DOHH2 (cell line): ENCODE measurements around the gene UBXN6.
A peak's percentile ranks its signal among the peaks of the same experiment; 100 is the strongest.

ENCODE experiments used
- H3F3A ChIP-seq: fragments of 200-600 bp; sonication (generic), shearing (Covaris generic); 2 replicates; pipeline ENCODE4 v1.6.0; 2016; ENCODE audit warnings: antibody characterized with exemption, mild to moderate bottlenecking; ENCODE audit not compliant: control insufficient read depth, insufficient read depth
- H3K27ac ChIP-seq: fragments of 200-600 bp; sonication (generic); 2 replicates; pipeline ENCODE4 v1.5.1; 2014; ENCODE audit warnings: low read depth, mild to moderate bottlenecking, low read length, moderate library complexity
- H3K27me3 ChIP-seq: fragments of 200-600 bp; sonication (generic); 2 replicates; pipeline ENCODE4 v1.6.1; 2014; ENCODE audit warnings: mild to moderate bottlenecking, low read length, mixed read lengths; ENCODE audit not compliant: control insufficient read depth
- H3K36me3 ChIP-seq: fragments of 200-600 bp; sonication (generic); 2 replicates; pipeline ENCODE4 v1.6.1; 2014; ENCODE audit warnings: mild to moderate bottlenecking, low read length, moderate library complexity, mixed read lengths; ENCODE audit not compliant: control insufficient read depth
- H3K4me1 ChIP-seq: fragments of 200-600 bp; sonication (generic); 2 replicates; pipeline ENCODE4 v1.6.1; 2014; ENCODE audit warnings: mild to moderate bottlenecking, low read length, mixed read lengths; ENCODE audit not compliant: control insufficient read depth
- H3K4me2 ChIP-seq: fragments of 200-600 bp; sonication (generic); 2 replicates; pipeline ENCODE4 v1.6.0; 2014; ENCODE audit warnings: mild to moderate bottlenecking, low read length, moderate library complexity
- H3K4me3 ChIP-seq: fragments of 200-600 bp; sonication (generic); 2 replicates; pipeline ENCODE4 v1.5.1; 2014; ENCODE audit warnings: mild to moderate bottlenecking, low read length, mixed read lengths
- H3K79me2 ChIP-seq: fragments of 200-600 bp; sonication (generic); 2 replicates; pipeline ENCODE4 v1.6.1; 2014; ENCODE audit warnings: mild to moderate bottlenecking, low read length, mixed read lengths; ENCODE audit not compliant: control insufficient read depth
- H3K9me2 ChIP-seq: fragments of 200-600 bp; sonication (generic); replicated peaks from 2 replicates; pipeline ENCODE4 v1.6.1; 2014; ENCODE audit warnings: mild to moderate bottlenecking, low read length, mixed read lengths; ENCODE audit not compliant: control insufficient read depth
- H3K9me3 ChIP-seq: fragments of 200-600 bp; sonication (generic); 2 replicates; pipeline ENCODE4 v1.6.1; 2014; ENCODE audit warnings: antibody characterized with exemption, low read length, mixed read lengths; ENCODE audit not compliant: control insufficient read depth, insufficient read depth
- H4K20me1 ChIP-seq: fragments of 200-600 bp; sonication (generic); 2 replicates; pipeline ENCODE4 v1.6.0; 2014; ENCODE audit warnings: low read depth, mild to moderate bottlenecking, antibody characterized with exemption, low read length, moderate library complexity; ENCODE audit not compliant: control insufficient read depth, insufficient read depth
- CTCF ChIP-seq: fragments of 200-600 bp; sonication (generic); IDR thresholded peaks from one replicate; pipeline ENCODE4 v1.5.1; 2014; ENCODE audit warnings: antibody characterized with exemption, mild to moderate bottlenecking, low read depth, low read length; ENCODE audit not compliant: poor library complexity, severe bottlenecking
- EZH2phosphoT487 ChIP-seq: fragments of 200-600 bp; sonication (generic); IDR thresholded peaks from 2 replicates; pipeline ENCODE4 v1.6.1; 2017; ENCODE audit warnings: borderline replicate concordance, mild to moderate bottlenecking, antibody characterized with exemption, low read length, moderate library complexity, mixed read lengths

The UBXN6 gene

GRCh38 chr19:4456843-4457653 is 546 bp downstream of the UBXN6 start:
- H3K9me2 ChIP-seq = no peaks in the 10 kb centered on the region
- peak overlapping the region; percentile 91 for H3K4me3 ChIP-seq
- H3K36me3 ChIP-seq = peaks cover 8% of the 10 kb centered on the region
- no peak for TF ChIP-seq EZH2phosphoT487
- TF ChIP-seq CTCF = no peak
- 0 out of 2 replicates have a peak, but pooled peaks cover 5% of the 10 kb centered on the region for H4K20me1 ChIP-seq
- H3K27me3 ChIP-seq = no peaks in the 10 kb centered on the region
- H3K79me2 ChIP-seq = peaks cover 12% of the 10 kb centered on the region
- H3K4me1 ChIP-seq = peaks cover 18% of the 10 kb centered on the region
- H3K27ac ChIP-seq = no peak overlapping the region
- H3K9me3 ChIP-seq = no peaks in the 10 kb centered on the region
- peak overlapping the region; percentile 97 for H3K4me2 ChIP-seq
- H3F3A ChIP-seq = no peaks in the 10 kb centered on the region

GRCh38 chr19:4456476-4456842 is 1.1 kb downstream of the UBXN6 start:
- Histone ChIP-seq H4K20me1 (0 out of 2 replicates have a peak, but pooled peaks cover 5% of the 10 kb centered on the region), H3K4me1 (peaks cover 18% of the 10 kb centered on the region), H3K79me2 (peaks cover 12% of the 10 kb centered on the region), H3K27ac (no peak overlapping the region), H3K4me3 (peak overlapping the region; percentile 91), H3K4me2 (peak overlapping the region; percentile 97), H3K9me2 (no peaks in the 10 kb centered on the region), H3K27me3 (no peaks in the 10 kb centered on the region), H3K9me3 (no peaks in the 10 kb centered on the region), H3K36me3 (peaks cover 8% of the 10 kb centered on the region), H3F3A (no peaks in the 10 kb centered on the region)
- TF ChIP-seq EZH2phosphoT487 (no peak), CTCF (no peak)

- Histone ChIP-seq H4K20me1 (0 out of 2 replicates have a peak, but pooled peaks cover 5% of the 10 kb centered on the region), H3K27me3 (no peaks in the 10 kb centered on the region), H3K9me2 (no peaks in the 10 kb centered on the region), H3F3A (no peaks in the 10 kb centered on the region), H3K4me2 (peak overlapping the region; percentile 97), H3K27ac (no peak overlapping the region), H3K36me3 (peaks cover 8% of the 10 kb centered on the region), H3K79me2 (peaks cover 12% of the 10 kb centered on the region), H3K9me3 (no peaks in the 10 kb centered on the region), H3K4me1 (peaks cover 18% of the 10 kb centered on the region), H3K4me3 (peak overlapping the region; percentile 91)
- no peak for TF ChIP-seq CTCF
- TF ChIP-seq EZH2phosphoT487 = no peak
Measured at GRCh38 chr19:4455719-4456475, 1.7 kb downstream of the UBXN6 start.
